Ascending aorta (tissue), 2 donors: ENCODE data around the gene SOD2. TPM values are rescaled to one million over a fixed set of nuclear protein-coding genes. Genes with fewer than 3 reads are reported as not detected.
"Not testable (repeated sequence)": the region's sequence is repeated elsewhere in the genome, so short reads cannot be mapped to it uniquely, and the experiment has no call there.

ENCODE experiments used
- DNase-seq, 2 donors: peaks; one replicate each; pipeline ENCODE4 v3.0.0-alpha.2; 2019; ENCODE audit warnings: low spot score in 2 of 2
- H3K27ac ChIP-seq, 2 donors: fragments of 200-600 bp; sonication (generic); one replicate each; pipeline ENCODE4 v1.5.1; 2016 to 2017; ENCODE audit warnings: mild to moderate bottlenecking in 1 of 2
- H3K27me3 ChIP-seq: fragments of 200-600 bp; sonication (generic); one replicate; pipeline ENCODE4 v1.5.1; 2017
- H3K36me3 ChIP-seq, 2 donors: fragments of 200-600 bp; sonication (generic); one replicate each; pipeline ENCODE4 v1.5.1; 2016
- H3K4me1 ChIP-seq, 2 donors: fragments of 200-600 bp; sonication (generic); one replicate each; pipeline ENCODE4 v1.5.1; 2016 to 2017; ENCODE audit warnings: mild to moderate bottlenecking in 1 of 2
- H3K4me3 ChIP-seq, 2 donors: fragments of 200-600 bp; sonication (generic); one replicate each; pipeline ENCODE4 v1.5.1; 2016 to 2017; ENCODE audit warnings: mild to moderate bottlenecking in 1 of 2
- H3K9me3 ChIP-seq, 2 donors: fragments of 200-600 bp; sonication (generic); one replicate each; pipeline ENCODE4 v1.5.1; 2016
- CTCF ChIP-seq, 3 experiments: fragments of 200-600 bp in 2 of 3; fragments of 450-650 bp in 1 of 3; sonication (generic) in 2 of 3; IDR thresholded peaks; one replicate each; pipeline ENCODE4 v1.5.1; 2016 to 2019; ENCODE audit warnings: antibody characterized with exemption in 3 of 3, mild to moderate bottlenecking in 1 of 3, moderate library complexity in 1 of 3
- intact Hi-C: fragments of 100-400 bp; cut with DNase I; formaldehyde crosslinking; loops from one replicate; pipeline ENCODE4 v1.15.1; 2023
- total RNA-seq: library from RNA; depleted of rRNA; stranded (reverse); fragments of >200 nt; gene quantifications from one replicate; pipeline ENCODE4 v1.1.0, GENCODE V29; 2016

The SOD2 gene
- total RNA-seq, 1 donor from 2014 or later: 205 TPM

GRCh38 chr6:159715166-159715565 is 22.1 kb upstream of the SOD2 start:
- DNase-seq: no peak
- no peaks in the 10 kb centered on the region for H3K36me3 ChIP-seq
- H3K4me3 ChIP-seq: no peak overlapping the region
- peak overlapping the region in 1 of 2 donors; percentile 85 for H3K27ac ChIP-seq
- H3K4me1 ChIP-seq: peaks cover 6 to 15% of the 10 kb centered on the region in 2 donors
- TF ChIP-seq CTCF (IDR thresholded peaks at IDR 0.05): no peak
- intact Hi-C loops: no loop called here
- no peaks in the 10 kb centered on the region for H3K27me3 ChIP-seq
- no peaks in the 10 kb centered on the region for H3K9me3 ChIP-seq

- Histone ChIP-seq H3K27me3 (no peaks in the 10 kb centered on the region), H3K4me1 (peaks cover 6 to 15% of the 10 kb centered on the region in 2 donors), H3K9me3 (no peaks in the 10 kb centered on the region), H3K36me3 (no peaks in the 10 kb centered on the region), H3K27ac (no peak overlapping the region), H3K4me3 (no peak overlapping the region)
- intact Hi-C loops: no loop called here
- DNase-seq: no peak
- TF ChIP-seq CTCF (IDR thresholded peaks at IDR 0.05): no peak
These were observed 21.4 kb upstream of the SOD2 start for GRCh38 chr6:159714404-159714803.

- no peak overlapping the region for H3K27ac ChIP-seq
- H3K4me1 ChIP-seq: peaks cover 6 to 15% of the 10 kb centered on the region in 2 donors
- intact Hi-C loops: no loop called here
- no peaks in the 10 kb centered on the region for H3K9me3 ChIP-seq
- no peaks in the 10 kb centered on the region for H3K27me3 ChIP-seq
- H3K4me3 ChIP-seq: no peak overlapping the region
- no peak for DNase-seq
- H3K36me3 ChIP-seq: no peaks in the 10 kb centered on the region
- TF ChIP-seq CTCF (IDR thresholded peaks at IDR 0.05): no peak
These were observed 20.9 kb upstream of the SOD2 start for GRCh38 chr6:159713984-159714383.

GRCh38 chr6:159712389-159712788 is 19.3 kb upstream of the SOD2 start:
- H3K4me1 ChIP-seq: peaks cover 6 to 12% of the 10 kb centered on the region in 2 donors
- H3K9me3 ChIP-seq, H3K36me3 ChIP-seq, intact Hi-C loops, DNase-seq, H3K27me3 ChIP-seq, H3K27ac ChIP-seq, H3K4me3 ChIP-seq: not testable (repeated sequence)

- DNase-seq, H3K27ac ChIP-seq, intact Hi-C loops, H3K9me3 ChIP-seq, H3K4me3 ChIP-seq, H3K4me1 ChIP-seq, H3K27me3 ChIP-seq, H3K36me3 ChIP-seq: not testable (repeated sequence)
These were observed 17.6 kb upstream of the SOD2 start for GRCh38 chr6:159710603-159711002.

- peak in 1 of 2 donors; percentile 78 for DNase-seq
These were observed 8.5 kb upstream of the SOD2 start for GRCh38 chr6:159701413-159701999.

More at GRCh38 chr6:159701413-159701999, 8.5 kb upstream of the SOD2 start:
- Histone ChIP-seq H3K27ac (peak overlapping the region; percentile 80 to 86), H3K4me3 (no peak overlapping the region), H3K36me3 (no peaks in the 10 kb centered on the region), H3K4me1 (peaks cover 5 to 17% of the 10 kb centered on the region in 2 donors), H3K9me3 (no peaks in the 10 kb centered on the region), H3K27me3 (no peaks in the 10 kb centered on the region)
- TF ChIP-seq CTCF (IDR thresholded peaks at IDR 0.05): no peak
- intact Hi-C loops: loop anchor here (1.0 kb wide), 2 partner anchors 15 to 26 kb away; partner anchors contain the start of gene WTAP
